Sciatic nerve (tissue), 2 donors: ENCODE measurements around the gene SPART. TPM values are rescaled to one million over a fixed set of nuclear protein-coding genes. Genes with fewer than 3 reads are reported as not detected.

Source experiments
- ATAC-seq: fragments of 200-7000 bp; cut with Tn5 transposase; one replicate; pipeline ENCODE4 v1.9.1; 2020; ENCODE audit warnings: mild to moderate bottlenecking, moderate library complexity
- DNase-seq: peaks from one replicate; pipeline ENCODE4 v3.0.0-alpha.2; 2020; ENCODE audit warnings: low spot score
- intact Hi-C: fragments of 100-400 bp; cut with DNase I; formaldehyde crosslinking; loops from one replicate; pipeline ENCODE4 v1.14.2; 2022
- total RNA-seq: library from RNA; stranded (reverse); fragmentation: NEBNext Ultra II Directional; extraction: Animal tissue kit (Norgen Biotek cat#: 25700); gene quantifications from one replicate; pipeline ENCODE4 v1.2.1, GENCODE V29; 2021
- donor health status: DM: no; HTN: no; CAD: no.
- donor health status: DM: no; HTN: no; CAD: no.

The SPART gene
- total RNA-seq, 1 donor from 2014 or later, result 90.2 TPM

DNA sequence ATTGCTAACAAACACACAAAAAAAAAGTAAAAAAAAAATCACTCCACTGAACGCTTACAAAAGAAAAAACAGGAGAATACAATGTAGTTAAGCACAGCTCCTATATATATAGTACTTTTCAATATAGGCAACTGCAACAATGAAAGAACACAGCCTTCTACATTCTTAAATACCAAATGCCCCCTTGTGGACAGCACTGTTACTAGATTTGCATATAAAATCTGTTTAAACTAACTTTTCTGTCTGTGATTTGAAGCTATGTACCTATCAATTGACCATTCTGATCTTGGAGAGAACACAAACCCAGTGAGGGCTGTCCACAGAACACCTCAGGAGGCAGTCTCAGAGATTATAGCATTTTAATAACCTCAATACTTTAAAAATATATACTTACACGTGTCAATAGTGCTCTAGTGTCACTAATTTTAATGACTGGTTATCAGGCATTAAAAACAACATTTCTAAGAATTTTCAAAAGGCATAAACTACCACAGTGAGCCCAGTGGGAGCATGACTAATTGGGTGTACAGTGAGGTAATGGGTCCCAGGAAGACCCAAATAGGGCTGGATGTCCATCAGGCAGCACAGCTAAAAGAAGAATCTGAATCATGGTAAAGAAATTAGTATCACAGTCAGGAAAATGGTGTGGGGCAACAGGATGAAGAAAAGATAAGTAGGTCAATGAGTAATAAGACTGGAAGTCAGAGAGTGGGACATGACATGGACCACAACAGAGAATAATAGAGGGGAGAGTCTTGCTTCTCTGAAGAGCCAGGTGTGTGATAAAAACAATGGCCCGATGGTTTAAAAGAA is 70.8 kb downstream of the SPART start:
- DNase-seq, result no peak
- peak; percentile 70 for ATAC-seq
- intact Hi-C loops, result no loop called here

DNA sequence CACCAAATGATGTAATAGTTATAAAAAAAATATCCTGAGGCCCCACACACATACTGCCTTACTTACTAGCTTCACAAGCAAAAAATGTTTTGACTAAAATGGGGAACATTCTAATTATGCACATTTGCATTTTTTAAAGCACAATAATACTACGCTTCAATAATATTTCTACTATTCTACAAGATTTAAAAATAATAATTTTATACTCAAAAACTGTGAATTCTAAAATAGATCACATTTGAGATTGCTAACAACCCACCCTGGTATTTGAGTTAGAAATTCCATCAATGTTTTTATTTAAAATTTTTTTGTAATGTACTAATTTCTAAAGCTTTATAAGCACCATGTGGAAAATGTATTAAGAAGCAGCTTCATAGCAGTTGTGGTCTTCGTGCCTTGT is 72.8 kb downstream of the SPART start:
- intact Hi-C loops, result no loop called here
- DNase-seq, result no peak
- no peak for ATAC-seq

DNA sequence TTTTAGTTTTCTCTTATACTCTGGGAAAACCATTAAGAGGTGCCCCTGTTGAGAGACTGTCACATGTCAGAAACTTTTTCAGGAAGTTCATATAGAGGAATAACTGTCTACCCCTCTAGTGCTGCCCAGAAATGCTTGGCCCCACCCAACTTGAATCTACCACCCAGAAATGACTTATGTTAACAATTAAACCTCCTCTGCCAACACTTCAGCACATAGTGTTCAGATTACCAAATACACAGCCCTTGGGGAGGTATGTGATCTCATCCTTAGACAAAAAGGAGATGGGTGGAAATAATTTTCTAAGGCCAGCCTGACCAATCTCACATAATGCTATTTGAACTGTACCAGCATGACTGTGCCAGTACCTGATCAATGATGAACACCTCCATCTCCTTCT is 84.2 kb downstream of the SPART start:
- intact Hi-C loops, result no loop called here
- ATAC-seq, result peak; percentile 89
- DNase-seq, result no peak

DNA sequence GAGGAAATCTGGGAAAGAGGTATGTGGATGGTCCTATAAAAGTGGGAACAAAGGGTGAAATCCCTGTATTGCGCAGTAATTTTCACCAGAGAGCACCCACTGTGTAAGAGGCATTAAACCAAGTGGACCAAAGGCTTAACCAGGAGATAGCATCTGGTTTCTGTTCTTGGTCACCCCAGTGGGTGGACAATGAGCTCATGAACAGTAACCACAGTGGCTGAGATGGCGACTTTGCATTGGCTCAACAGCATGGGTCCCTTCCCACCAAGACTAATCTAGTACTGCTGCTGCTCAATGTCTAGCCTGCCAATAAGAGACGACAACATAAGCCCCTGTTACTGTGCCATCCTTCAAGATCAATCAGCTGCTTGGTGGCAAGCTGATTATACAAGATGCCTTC is 85.2 kb downstream of the SPART start:
- intact Hi-C loops, result no loop called here
- ATAC-seq, result no peak
- DNase-seq, result no peak

GRCh38 chr13:36259361-36260137 is 86.6 kb downstream of the SPART start:
- intact Hi-C loops, result no loop called here
- ATAC-seq (no peak), DNase-seq (no peak)

- DNase-seq (no peak), ATAC-seq (no peak)
- intact Hi-C loops, result no loop called here
Observed at GRCh38 chr13:36258831-36259230, 87.4 kb downstream of the SPART start.

Other genes starting within 250 kb of the SPART start
- gene DCLK1, start 215.0 kb downstream of the SPART start, total RNA-seq, result 55.5 TPM
- 0.36 TPM for gene SOHLH2, start 131.8 kb downstream of the SPART start, total RNA-seq
- gene CCDC169, start 48.6 kb downstream of the SPART start, total RNA-seq, result 0.89 TPM
- 0.85 TPM for gene CCNA1, start 86.1 kb upstream of the SPART start, total RNA-seq